GM18951 (cell line): ENCODE data around the gene AUNIP.

ENCODE experiments used
- POLR2A ChIP-seq: IDR thresholded peaks from 4 replicates; pipeline ENCODE4 v1.6.1; 2011; ENCODE audit warnings: mild to moderate bottlenecking; ENCODE audit not compliant: insufficient read length, insufficient read depth; ENCODE audit errors: extremely low read depth
- in situ Hi-C: fragments of 300-500 bp; cut with MboI; formaldehyde crosslinking; loops from one replicate; pipeline ENCODE4 v1.12.0; 2022; ENCODE audit warnings: low sequenced_read_pairs, mixed read lengths, inconsistent platforms; ENCODE audit not compliant: unreplicated experiment

AUNIP gene, protein sequence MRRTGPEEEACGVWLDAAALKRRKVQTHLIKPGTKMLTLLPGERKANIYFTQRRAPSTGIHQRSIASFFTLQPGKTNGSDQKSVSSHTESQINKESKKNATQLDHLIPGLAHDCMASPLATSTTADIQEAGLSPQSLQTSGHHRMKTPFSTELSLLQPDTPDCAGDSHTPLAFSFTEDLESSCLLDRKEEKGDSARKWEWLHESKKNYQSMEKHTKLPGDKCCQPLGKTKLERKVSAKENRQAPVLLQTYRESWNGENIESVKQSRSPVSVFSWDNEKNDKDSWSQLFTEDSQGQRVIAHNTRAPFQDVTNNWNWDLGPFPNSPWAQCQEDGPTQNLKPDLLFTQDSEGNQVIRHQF

GRCh38 chr1:25858906-25859789 is at the start of gene AUNIP:
AUNIP (minus strand) TSS chr1:25859457; CDS start chr1:25859357, 100 bp downstream.
- TF ChIP-seq POLR2A, result peak; percentile 82
- in situ Hi-C loops, result no loop called here

DNA sequence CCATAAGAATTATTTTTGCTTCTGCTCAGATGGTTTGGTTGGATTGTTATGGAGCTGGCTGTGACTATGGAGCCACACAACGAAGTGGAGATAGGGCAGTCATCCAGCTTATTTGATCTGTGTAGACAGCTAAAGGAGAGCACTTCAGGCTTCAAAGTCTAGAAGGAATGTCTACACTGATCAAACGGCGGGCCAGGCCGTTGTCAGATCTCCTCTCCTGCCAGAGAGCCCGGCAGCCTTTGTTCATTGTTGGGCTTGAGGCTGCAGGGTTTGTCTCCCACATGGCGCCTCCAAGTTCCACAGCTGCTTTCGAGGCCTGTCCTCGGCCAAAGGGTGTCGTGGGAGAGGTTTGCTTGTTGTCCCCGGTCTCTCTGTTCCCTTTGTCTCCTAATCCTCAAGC is 49.8 kb upstream of the AUNIP start:
- TF ChIP-seq POLR2A, result no peak
- in situ Hi-C loops, result no loop called here

DNA sequence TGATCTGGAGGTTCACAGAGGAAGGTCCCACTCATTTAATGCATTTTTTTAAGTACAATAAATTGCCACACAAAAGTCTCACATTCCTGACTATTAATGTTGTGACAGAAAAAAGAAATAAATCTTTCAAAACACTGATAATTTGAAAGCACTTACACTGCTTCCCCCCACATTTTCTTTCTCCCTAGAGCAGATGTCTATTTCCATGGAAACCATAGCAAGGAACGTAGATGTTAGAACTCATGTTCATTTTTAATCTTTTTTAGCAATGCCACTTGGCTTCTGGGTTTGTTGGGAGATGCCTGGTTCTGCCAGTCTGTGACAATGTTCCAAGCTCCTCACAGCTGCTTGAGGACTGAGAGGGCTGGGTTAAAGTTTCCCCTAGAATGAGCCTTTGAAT is 48.9 kb upstream of the AUNIP start:
- in situ Hi-C loops, result no loop called here
- TF ChIP-seq POLR2A, result no peak

GRCh38 chr1:25907601-25908000 is 48.3 kb upstream of the AUNIP start:
- in situ Hi-C loops, result no loop called here
- no peak for TF ChIP-seq POLR2A

DNA sequence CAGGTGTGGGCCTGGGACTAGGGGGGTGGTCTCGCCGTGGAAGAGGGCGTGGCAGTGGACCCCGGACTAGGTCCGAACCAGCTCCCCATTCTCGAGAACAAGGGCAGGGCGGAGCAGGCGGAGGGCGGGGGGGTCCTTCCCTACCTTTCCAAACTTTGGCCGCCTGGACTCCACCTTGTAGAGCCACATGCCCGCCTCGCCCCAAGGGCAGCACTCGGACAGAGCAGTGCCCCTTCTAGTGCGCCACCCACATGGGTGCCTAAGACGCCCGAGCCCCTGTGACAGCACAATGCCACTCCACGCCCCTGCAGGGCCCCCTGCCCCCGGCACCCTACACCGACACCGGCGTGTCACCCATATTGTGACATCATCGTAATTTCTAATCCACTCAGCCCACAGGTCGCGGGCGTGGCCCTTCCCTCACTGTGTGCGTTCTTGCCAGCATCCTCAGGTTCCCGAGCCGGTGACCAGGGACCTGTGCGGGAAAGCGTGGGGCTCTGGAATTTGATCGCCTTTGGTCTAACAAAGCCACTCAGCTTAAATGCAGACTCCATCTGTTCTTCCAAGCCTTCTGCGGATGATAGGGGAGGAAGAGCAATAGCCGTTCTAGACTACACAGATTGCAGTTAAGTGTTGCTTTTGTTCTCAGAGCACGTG is 47.5 kb upstream of the AUNIP start:
- no peak for TF ChIP-seq POLR2A
- in situ Hi-C loops, result no loop called here

DNA sequence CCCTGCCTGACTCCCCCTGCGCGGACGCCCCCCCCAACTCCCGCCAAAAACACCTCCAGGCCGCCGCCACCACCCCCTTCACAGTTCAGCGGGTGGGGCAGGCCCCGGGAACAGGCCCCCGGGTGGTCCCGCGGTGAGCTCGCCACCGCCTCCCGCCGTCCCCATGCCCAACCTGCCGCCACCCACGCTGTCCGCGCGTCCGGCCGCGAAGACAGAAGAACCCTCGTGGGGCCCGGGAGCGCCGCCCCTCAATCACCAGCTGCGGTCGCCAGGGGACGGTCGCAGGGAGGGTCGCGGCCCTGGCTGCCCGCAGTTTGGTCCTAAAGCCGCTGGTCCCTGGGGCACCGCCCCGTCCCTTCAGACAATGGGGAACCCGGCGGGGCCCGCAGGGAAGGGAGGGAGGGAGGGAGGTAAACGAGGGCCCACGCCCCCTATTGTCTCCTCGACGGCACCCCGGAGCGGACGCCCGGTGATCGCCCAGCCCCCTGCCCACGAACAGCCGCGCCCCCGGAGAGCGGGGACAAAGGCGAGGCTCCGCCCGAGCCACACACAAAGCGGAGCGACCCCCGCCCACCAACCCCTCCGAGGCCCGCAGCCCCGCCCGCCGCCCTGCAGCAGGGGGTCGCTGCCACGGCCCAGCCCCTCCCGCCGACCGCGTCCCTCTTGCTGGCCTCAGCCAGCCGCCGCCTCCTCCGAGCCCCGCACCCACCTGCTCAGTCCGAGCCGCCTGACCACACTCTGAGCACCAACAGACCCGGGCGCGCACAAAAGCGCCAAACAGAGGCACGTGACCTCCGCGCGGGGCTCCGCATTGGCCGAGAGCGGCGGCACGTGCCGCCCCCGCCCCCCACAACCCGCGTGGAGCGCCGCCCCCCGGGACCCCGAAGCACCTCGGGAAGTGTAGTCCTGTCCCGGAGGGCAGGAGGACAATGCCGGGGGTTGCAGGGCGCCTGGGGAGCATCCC is 46.7 kb upstream of the AUNIP start, which contains the start of gene STMN1:
STMN1 (minus strand) TSS at position 740 of the 964 bp plus-strand sequence. CDS start 1,743 bp downstream, outside the sequence.
- in situ Hi-C loops, result no loop called here
- peak; percentile 97 for TF ChIP-seq POLR2A

DNA sequence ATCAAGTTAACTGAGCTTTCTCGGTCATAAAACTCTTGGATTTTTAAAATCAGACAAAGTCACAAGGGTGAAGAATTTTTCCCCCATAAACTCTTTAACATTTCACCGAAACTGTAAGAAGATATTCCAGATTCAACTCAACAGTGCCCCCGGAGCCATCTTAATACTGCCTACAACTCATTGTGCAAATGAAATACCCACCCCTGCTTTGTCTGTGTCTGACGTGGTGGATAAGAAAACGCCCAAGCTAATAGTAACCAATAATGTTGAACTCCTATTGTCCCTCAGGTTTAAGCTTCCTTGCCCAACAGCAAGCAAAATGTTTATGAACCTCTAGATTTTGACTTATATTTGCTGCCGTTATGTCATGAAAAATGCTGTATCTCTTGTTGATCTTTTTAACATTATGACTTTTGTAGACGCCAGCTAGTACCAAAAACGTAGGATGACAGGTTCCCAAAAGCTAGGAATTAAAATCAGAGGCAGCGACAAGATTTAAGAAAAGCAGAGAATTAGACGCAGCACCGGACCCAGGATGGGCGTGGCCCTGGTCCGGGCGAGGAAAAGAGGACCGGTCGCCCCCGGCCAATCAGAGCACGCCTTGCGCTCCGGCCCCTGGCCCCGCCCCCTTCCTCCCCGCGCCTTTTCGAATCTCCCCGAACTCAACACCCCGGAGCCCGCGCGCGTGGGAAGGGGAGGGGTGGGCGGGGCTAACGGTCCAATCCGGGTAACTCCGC is 45.9 kb upstream of the AUNIP start:
- TF ChIP-seq POLR2A, result peak; percentile 43
- in situ Hi-C loops, result no loop called here

- no peak for TF ChIP-seq POLR2A
- in situ Hi-C loops, result no loop called here
Measured at GRCh38 chr1:25903986-25904385, 44.7 kb upstream of the AUNIP start.

GRCh38 chr1:25902462-25902861 is 43.2 kb upstream of the AUNIP start:
- no peak for TF ChIP-seq POLR2A
- in situ Hi-C loops, result no loop called here

DNA sequence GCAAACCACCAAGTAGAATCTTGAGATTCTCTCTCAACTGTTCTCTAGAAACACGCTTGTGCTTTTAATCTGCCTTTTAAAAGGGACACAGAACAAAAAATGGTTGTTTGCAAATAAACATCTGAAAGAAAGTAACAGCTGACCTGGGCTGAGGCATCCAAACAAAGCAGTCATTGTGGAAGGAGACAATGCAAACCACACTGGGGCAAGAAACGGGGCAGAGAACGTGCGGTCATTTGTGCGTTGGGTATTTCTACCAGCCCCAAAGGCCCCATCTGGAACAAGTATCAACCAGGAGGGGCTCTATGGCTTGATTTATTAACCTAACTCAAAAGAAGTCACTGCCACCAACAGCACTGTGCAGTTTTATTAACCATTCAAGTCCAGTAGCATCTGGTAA is 41.0 kb upstream of the AUNIP start:
- in situ Hi-C loops, result no loop called here
- TF ChIP-seq POLR2A, result no peak

- TF ChIP-seq POLR2A, result no peak
- in situ Hi-C loops, result loop anchor here (5.0 kb wide), 1 partner anchor 98 kb away; the partner anchor contains the start of gene PAFAH2
Measured at GRCh38 chr1:25899792-25900191, 40.5 kb upstream of the AUNIP start.

- in situ Hi-C loops, result loop anchor here (5.0 kb wide), 1 partner anchor 99 kb away; the partner anchor contains the start of gene PAFAH2
- no peak for TF ChIP-seq POLR2A
Measured at GRCh38 chr1:25898223-25899015, 39.2 kb upstream of the AUNIP start.
